PFSK-1 (cell line): ENCODE measurements around the gene ACD.

ENCODE experiments used
- FOXP2 ChIP-seq: optimal IDR thresholded peaks from 2 replicates; pipeline ENCODE3; 2011; ENCODE audit warnings: borderline replicate concordance, control low read depth, inconsistent platforms; ENCODE audit not compliant: insufficient read depth; ENCODE audit errors: extremely low read length, extremely low read depth
- POLR2AphosphoS5 ChIP-seq: IDR thresholded peaks from 2 replicates; pipeline ENCODE4 v1.6.1; 2012; ENCODE audit warnings: low read depth, mild to moderate bottlenecking, control low read depth, low read length, moderate library complexity
- SIN3A ChIP-seq: IDR thresholded peaks from 2 replicates; pipeline ENCODE4 v1.6.1; 2012; ENCODE audit warnings: mild to moderate bottlenecking, low read length, moderate library complexity, borderline replicate concordance; ENCODE audit not compliant: insufficient read depth
- TAF1 ChIP-seq: IDR thresholded peaks from 2 replicates; pipeline ENCODE4 v1.6.1; 2012; ENCODE audit warnings: low read length, control low read depth, borderline replicate concordance; ENCODE audit not compliant: insufficient read depth
- TF ChIP-seq, protein P1 (sequence below), 2 experiments: IDR thresholded peaks; 2 replicates each; pipeline versions ENCODE4 v1.6.1 to v1.8.0; 2011 to 2012; ENCODE audit warnings: low read depth in 2 of 2, low read length in 2 of 2, control low read depth in 1 of 2, inconsistent platforms in 1 of 2, mild to moderate bottlenecking in 1 of 2, moderate library complexity in 1 of 2; ENCODE audit not compliant: insufficient read depth in 1 of 2

The ACD gene

DNA sequence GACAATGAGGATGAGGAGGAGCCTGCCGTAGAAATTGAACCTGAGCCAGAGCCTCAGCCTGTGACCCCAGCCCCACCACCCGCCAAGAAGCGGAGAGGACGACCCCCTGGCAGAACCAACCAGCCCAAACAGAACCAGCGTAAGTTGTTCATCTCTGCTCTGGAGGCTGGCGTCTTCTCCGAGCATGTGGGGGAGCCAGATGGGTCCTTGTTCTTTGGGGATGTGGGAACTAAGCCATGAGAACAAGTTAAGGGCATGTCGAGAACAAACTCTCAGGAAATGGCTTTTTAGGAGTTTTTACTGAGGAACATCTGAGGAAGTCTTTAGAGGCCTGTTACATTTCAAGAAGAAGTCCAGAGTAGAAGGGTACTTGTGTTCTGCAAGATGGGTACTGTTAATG is 23.3 kb downstream of the ACD start:
- TF ChIP-seq, protein P1, sequence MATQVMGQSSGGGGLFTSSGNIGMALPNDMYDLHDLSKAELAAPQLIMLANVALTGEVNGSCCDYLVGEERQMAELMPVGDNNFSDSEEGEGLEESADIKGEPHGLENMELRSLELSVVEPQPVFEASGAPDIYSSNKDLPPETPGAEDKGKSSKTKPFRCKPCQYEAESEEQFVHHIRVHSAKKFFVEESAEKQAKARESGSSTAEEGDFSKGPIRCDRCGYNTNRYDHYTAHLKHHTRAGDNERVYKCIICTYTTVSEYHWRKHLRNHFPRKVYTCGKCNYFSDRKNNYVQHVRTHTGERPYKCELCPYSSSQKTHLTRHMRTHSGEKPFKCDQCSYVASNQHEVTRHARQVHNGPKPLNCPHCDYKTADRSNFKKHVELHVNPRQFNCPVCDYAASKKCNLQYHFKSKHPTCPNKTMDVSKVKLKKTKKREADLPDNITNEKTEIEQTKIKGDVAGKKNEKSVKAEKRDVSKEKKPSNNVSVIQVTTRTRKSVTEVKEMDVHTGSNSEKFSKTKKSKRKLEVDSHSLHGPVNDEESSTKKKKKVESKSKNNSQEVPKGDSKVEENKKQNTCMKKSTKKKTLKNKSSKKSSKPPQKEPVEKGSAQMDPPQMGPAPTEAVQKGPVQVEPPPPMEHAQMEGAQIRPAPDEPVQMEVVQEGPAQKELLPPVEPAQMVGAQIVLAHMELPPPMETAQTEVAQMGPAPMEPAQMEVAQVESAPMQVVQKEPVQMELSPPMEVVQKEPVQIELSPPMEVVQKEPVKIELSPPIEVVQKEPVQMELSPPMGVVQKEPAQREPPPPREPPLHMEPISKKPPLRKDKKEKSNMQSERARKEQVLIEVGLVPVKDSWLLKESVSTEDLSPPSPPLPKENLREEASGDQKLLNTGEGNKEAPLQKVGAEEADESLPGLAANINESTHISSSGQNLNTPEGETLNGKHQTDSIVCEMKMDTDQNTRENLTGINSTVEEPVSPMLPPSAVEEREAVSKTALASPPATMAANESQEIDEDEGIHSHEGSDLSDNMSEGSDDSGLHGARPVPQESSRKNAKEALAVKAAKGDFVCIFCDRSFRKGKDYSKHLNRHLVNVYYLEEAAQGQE (IDR thresholded peaks at IDR 0.05; ENCODE audit: insufficient read depth in 1 of 2, low read depth in 2 of 2, low read length in 2 of 2): no peak
- no peak for TF ChIP-seq POLR2AphosphoS5
- TF ChIP-seq FOXP2: no peak
- no peak for TF ChIP-seq TAF1
- TF ChIP-seq SIN3A: no peak

DNA sequence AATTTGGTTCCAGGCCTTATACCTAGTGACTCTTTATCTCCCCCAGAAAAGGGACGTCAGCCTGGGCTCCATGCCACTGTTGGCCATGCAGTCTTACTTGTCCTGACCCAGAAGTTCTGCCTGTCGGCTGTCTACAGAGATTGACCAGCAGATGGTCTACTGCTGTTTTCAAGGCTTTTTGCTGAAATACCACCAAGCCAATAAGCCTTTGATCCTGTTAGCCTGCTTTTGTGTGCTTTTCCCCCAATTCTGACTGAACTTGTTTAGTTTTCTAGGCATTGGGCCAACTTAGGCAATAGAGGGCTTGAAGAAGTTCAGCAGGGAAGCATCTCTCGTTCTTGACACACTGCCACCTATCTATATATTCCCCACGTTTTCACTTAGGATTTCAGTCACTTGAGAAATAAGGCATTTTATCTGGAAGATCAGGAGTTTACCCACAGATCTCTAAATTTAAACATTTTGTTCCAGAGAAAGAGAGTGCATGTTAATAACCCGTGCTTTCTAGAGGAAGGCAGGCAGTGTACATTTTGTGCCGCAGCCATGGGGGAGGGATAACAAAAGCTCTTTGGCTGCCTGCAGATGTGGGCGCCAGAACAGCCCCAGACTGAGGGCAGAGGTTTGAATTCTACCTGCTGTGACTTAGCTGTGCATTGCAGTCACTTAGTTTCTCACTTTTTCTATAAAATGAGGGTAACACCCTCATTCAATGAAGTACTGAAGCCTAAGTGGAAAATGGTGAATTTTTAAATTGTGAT is 27.5 kb downstream of the ACD start:
- TF ChIP-seq POLR2AphosphoS5 (no peak), TAF1 (no peak), SIN3A (no peak), FOXP2 (no peak)
- TF ChIP-seq, protein P1 (IDR thresholded peaks at IDR 0.05; ENCODE audit: insufficient read depth in 1 of 2, low read depth in 2 of 2, low read length in 2 of 2): no peak

DNA sequence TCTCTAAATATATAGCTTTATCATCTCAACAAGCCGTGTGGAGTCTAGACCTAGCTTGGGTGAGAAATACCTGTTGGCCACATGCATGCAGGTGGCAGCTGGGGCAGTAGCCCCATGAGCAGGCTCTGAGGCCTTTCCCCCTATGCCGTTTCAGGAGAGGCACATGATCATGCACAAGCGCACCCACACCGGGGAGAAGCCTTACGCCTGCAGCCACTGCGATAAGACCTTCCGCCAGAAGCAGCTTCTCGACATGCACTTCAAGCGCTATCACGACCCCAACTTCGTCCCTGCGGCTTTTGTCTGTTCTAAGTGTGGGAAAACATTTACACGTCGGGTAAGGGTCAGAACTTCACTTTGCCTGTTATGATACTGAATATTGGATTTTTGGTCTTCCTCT is 31.8 kb downstream of the ACD start:
- TF ChIP-seq POLR2AphosphoS5: no peak
- TF ChIP-seq, protein P1 (IDR thresholded peaks at IDR 0.05; ENCODE audit: insufficient read depth in 1 of 2, low read depth in 2 of 2, low read length in 2 of 2): no peak
- TF ChIP-seq TAF1: no peak

DNA sequence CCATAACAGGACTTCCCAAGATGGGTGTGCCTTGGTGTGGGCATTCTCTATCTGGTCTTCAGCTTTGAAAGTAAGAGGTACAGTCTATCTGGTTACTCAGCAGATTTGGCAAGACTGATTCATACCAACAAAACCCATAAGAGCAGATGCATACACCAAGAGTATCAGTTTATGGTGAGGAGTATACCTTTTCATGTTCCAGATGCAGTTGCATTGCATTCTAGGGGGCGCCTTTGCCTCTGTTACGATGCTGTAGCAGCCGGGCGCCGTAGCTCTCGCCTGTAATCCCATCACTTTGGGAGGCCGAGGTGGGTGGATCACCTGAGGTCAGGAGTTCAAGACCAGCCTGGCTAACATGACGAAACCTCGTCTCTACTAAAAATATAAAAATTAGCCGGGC is 46.3 kb downstream of the ACD start:
- TF ChIP-seq POLR2AphosphoS5 (no peak), TAF1 (no peak)

DNA sequence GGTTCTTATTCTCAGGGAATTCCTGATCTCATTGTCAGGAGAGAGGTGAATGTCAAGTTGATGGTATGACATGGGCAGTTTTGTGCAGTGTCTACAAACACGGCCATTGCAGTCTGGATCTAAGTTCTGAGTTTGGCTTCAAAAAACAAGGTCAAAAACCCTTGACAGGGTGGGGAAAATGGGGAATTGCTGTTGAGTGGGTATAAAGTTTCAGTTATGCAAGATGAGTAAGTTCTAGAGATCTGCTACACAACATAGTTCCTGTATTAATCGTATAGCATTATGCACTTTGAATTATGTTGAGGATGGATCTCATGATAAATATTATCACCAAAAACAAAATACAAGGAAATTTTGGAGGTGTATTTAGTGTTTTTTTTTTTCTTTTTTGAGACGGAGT is 51.7 kb downstream of the ACD start:
- TF ChIP-seq, protein P1 (IDR thresholded peaks at IDR 0.05; ENCODE audit: insufficient read depth in 1 of 2, low read depth in 2 of 2, low read length in 2 of 2): no peak
- TF ChIP-seq POLR2AphosphoS5 (no peak), FOXP2 (no peak), TAF1 (no peak), SIN3A (no peak)
